ENCODE data around the gene ANO10.

Gene ANO10

DNA sequence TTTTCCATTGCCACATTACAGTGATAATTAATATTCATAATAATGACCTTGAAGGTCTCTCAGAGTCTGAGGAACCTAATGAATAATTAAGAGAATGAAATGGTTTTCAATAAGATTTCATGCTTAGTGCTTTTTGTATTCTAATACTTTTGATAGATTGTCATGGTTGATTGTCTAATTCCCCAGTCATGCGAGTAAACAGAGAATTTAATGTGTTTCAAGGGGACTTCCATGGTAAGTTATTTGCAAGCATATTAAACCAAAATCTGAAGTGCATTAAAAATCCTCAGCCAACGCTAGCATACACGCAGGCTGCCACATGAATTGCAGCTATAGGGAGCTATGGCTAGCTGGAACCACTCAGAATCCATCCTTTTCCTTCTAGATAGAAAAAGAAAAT, 18.9 kb upstream of the ANO10 start:
- Histone ChIP-seq H3K4me3 (no peak overlapping the region), H3K4me1 (peaks cover 22% of the 10 kb centered on the region), H3K9me3 (peaks cover 5% of the 10 kb centered on the region), H3K27me3 (ENCODE audit: low read depth) (no peaks in the 10 kb centered on the region), H3K36me3 (replicated peaks) (no peaks in the 10 kb centered on the region)
- DNase-seq (ENCODE audit: low spot score in 2 of 2): no peak
- in situ Hi-C loops (cut with MboI; ENCODE audit: low sequenced_read_pairs): no loop called here

DNA sequence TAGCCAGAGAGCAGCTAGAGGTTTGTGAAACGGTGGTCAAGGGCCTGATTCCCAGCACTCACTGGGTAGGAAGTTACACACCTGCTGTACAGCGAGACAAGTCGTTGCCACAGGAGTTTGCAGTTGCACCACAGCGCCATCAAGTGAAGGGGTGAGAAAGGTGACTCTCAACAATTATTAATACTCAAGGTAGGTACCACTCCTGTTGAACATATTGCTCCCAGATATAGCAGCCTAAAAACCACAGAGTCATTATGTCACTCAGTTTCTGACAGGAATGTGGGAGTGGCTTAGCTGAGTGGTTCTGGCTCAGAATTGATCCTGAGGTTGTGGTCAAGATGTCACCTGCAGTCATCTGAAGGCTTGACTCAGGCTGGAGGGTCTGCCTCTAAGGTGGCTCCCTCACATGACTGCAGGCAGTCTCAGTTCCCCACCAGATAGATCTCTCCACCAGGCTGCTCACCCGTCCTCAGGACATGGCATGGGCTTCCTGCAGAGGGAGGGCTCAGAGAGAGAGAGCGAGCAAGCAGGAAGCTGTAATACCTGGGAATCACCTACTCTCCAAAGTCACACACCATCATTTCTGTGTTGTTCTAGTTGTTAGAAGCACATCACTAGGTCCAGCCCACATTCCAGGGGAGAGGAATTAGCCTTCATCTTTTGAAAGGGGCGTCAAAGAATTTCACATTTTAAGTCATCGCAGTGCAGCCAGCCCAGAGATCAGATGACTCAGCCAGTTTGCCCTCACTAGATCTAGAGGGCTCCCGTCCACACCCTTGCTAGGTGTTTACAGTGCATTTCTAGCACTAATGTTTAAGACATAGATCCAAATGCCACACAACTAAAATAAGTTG, 17.0 kb upstream of the ANO10 start:
- Histone ChIP-seq H3K4me3 (no peak overlapping the region), H3K27me3 (ENCODE audit: low read depth) (no peaks in the 10 kb centered on the region), H3K4me1 (peaks cover 20% of the 10 kb centered on the region), H3K36me3 (replicated peaks) (no peaks in the 10 kb centered on the region), H3K9me3 (peaks cover 2% of the 10 kb centered on the region)
- in situ Hi-C loops (cut with MboI; ENCODE audit: low sequenced_read_pairs): no loop called here
- DNase-seq (ENCODE audit: low spot score in 2 of 2): peak in 1 of 2 experiments; percentile 43

DNA sequence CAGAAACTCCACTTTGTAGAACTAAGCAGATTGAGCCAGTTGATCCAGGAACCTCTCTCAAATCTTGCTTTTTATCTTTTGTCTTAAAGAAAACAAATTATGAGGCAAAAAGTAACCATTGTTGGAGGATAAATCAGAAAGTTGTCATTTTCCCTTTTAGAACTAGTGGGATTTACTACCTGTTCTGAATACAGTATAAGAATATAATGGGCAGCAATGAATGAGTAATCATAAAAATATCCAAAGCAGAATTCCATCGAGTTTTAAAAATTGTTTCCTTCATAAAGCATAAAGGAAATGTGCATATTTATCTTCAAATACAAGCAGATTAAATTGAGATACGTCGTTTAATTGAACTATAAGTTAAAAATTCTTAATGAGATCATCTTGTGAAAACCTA, 15.9 kb upstream of the ANO10 start:
- H3K4me1 ChIP-seq: peaks cover 15% of the 10 kb centered on the region
- in situ Hi-C loops (cut with MboI; ENCODE audit: low sequenced_read_pairs): no loop called here
- no peak for DNase-seq (ENCODE audit: low spot score in 2 of 2)
- no peaks in the 10 kb centered on the region for H3K9me3 ChIP-seq
- H3K27me3 ChIP-seq (ENCODE audit: low read depth): no peaks in the 10 kb centered on the region
- no peaks in the 10 kb centered on the region for H3K36me3 ChIP-seq (replicated peaks)
- no peak overlapping the region for H3K4me3 ChIP-seq

DNA sequence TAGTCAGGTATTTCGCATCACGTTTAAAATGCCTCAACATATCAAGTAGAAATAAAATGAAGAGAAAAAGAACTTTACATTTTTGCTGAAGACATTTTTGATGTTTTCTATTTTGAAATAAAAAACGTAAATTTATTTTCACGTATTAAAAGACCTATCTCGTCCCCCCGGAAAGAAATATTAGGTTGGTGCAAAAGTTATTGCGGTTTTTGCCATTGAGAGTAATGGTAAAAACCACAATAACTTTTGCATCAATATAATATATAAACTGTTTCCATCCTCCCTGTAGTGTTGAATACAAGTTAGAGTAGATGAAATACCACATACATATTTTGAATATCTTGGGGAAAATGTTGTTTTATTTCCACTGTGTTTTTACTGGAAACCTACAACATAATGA, 11.2 kb upstream of the ANO10 start:
- Histone ChIP-seq H3K4me1 (peaks cover 6% of the 10 kb centered on the region), H3K27me3 (ENCODE audit: low read depth) (no peaks in the 10 kb centered on the region), H3K4me3 (no peak overlapping the region), H3K9me3 (no peaks in the 10 kb centered on the region), H3K36me3 (replicated peaks) (no peaks in the 10 kb centered on the region)
- no peak for DNase-seq (ENCODE audit: low spot score in 2 of 2)
- in situ Hi-C loops (cut with MboI; ENCODE audit: low sequenced_read_pairs): no loop called here

DNA sequence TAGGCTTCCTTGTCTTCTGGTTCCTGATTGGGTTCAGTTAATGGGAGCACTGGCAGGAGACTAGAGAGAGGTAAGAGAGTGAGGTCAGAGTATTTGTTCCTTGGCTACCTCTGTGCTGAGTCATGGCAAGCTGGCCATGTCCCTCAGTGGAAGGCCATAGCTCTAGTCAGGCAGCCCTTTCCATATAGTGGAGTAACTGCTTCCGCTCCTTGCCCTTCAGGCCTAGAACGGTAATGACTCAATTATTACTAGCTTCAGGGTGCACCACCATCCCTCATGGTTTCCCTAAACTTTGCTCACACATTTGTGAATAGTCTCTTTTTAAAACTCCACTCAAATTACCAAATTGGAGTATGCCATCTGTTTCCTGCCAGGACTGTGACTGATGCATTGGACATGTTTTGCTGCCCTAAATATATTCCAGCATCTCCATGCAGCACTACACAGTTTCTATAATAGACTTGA, 10.5 kb upstream of the ANO10 start:
- Histone ChIP-seq H3K27me3 (ENCODE audit: low read depth) (no peaks in the 10 kb centered on the region), H3K36me3 (replicated peaks) (no peaks in the 10 kb centered on the region), H3K9me3 (no peaks in the 10 kb centered on the region), H3K4me1 (no peaks in the 10 kb centered on the region), H3K4me3 (no peak overlapping the region)
- DNase-seq (ENCODE audit: low spot score in 2 of 2): no peak
- in situ Hi-C loops (cut with MboI; ENCODE audit: low sequenced_read_pairs): no loop called here

DNA sequence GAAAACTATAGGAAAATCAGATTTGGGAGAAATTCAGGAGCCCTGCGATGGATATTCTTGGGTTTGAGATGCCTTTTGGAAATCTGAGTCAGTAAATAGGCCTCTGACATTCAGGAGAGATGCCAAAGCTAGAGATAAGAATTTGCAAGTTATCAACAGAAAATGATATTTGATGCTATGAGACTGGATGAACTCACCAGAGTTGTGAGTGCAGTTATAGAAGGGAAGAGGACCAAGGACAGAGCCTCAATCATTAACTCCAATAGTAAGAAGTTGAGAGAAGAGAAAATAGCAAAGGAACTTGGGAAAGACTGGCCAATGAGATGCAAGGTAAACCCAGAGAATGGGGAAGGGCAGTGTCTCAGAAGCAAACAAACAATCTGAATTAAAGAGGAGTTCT, 7.9 kb upstream of the ANO10 start:
- Histone ChIP-seq H3K4me1 (no peaks in the 10 kb centered on the region), H3K27me3 (ENCODE audit: low read depth) (no peaks in the 10 kb centered on the region), H3K9me3 (no peaks in the 10 kb centered on the region), H3K4me3 (no peak overlapping the region), H3K36me3 (replicated peaks) (no peaks in the 10 kb centered on the region)
- in situ Hi-C loops (cut with MboI; ENCODE audit: low sequenced_read_pairs): no loop called here
- DNase-seq (ENCODE audit: low spot score in 2 of 2): no peak

DNA sequence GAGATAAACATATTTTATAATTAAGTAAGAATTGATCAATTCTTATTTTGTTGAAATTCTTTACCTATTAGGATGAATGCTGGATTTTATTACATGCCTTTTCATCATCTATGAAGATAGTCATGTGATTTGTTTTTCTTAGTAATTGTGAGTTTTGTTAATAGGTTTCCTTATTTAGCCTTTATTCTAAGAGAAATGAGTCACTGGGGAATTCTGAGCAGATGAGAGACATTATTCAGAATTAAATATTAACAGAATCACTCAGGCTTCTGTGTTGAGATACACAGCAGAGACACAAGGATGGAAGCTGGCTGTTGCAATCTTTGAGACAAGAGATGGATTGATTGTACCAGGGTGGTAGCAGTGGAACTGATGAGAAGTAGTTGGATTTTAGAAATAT, 7.4 kb upstream of the ANO10 start:
- Histone ChIP-seq H3K4me1 (no peaks in the 10 kb centered on the region), H3K4me3 (no peak overlapping the region), H3K9me3 (no peaks in the 10 kb centered on the region), H3K27me3 (ENCODE audit: low read depth) (no peaks in the 10 kb centered on the region), H3K36me3 (replicated peaks) (no peaks in the 10 kb centered on the region)
- in situ Hi-C loops (cut with MboI; ENCODE audit: low sequenced_read_pairs): no loop called here
- no peak for DNase-seq (ENCODE audit: low spot score in 2 of 2)

- no peaks in the 10 kb centered on the region for H3K27me3 ChIP-seq (ENCODE audit: low read depth)
- no peaks in the 10 kb centered on the region for H3K9me3 ChIP-seq
- in situ Hi-C loops (cut with MboI; ENCODE audit: low sequenced_read_pairs): no loop called here
- H3K36me3 ChIP-seq (replicated peaks): no peaks in the 10 kb centered on the region
- DNase-seq (ENCODE audit: low spot score in 2 of 2): no peak
- peaks cover 5% of the 10 kb centered on the region for H3K4me1 ChIP-seq
- H3K4me3 ChIP-seq: no peak overlapping the region
Measured at GRCh38 chr3:43627360-43627759, 5.5 kb upstream of the ANO10 start.

GRCh38 chr3:43624619-43625305, 3.0 kb upstream of the ANO10 start:
- H3K4me3 ChIP-seq: no peak overlapping the region
- no peaks in the 10 kb centered on the region for H3K9me3 ChIP-seq
- in situ Hi-C loops (cut with MboI; ENCODE audit: low sequenced_read_pairs): no loop called here
- no peaks in the 10 kb centered on the region for H3K36me3 ChIP-seq (replicated peaks)
- no peak for DNase-seq (ENCODE audit: low spot score in 2 of 2)
- H3K4me1 ChIP-seq: peaks cover 5% of the 10 kb centered on the region
- H3K27me3 ChIP-seq (ENCODE audit: low read depth): no peaks in the 10 kb centered on the region

GRCh38 chr3:43620831-43621655, 768 bp downstream of the ANO10 start:
- H3K27me3 ChIP-seq (ENCODE audit: low read depth): no peaks in the 10 kb centered on the region
- H3K36me3 ChIP-seq (replicated peaks): no peaks in the 10 kb centered on the region
- peak overlapping the region; percentile 78 for H3K4me3 ChIP-seq
- peaks cover 18% of the 10 kb centered on the region for H3K4me1 ChIP-seq
- DNase-seq (ENCODE audit: low spot score in 2 of 2): peak; percentile 11 to 42
- in situ Hi-C loops (cut with MboI; ENCODE audit: low sequenced_read_pairs): no loop called here
- H3K9me3 ChIP-seq: no peaks in the 10 kb centered on the region

DNA sequence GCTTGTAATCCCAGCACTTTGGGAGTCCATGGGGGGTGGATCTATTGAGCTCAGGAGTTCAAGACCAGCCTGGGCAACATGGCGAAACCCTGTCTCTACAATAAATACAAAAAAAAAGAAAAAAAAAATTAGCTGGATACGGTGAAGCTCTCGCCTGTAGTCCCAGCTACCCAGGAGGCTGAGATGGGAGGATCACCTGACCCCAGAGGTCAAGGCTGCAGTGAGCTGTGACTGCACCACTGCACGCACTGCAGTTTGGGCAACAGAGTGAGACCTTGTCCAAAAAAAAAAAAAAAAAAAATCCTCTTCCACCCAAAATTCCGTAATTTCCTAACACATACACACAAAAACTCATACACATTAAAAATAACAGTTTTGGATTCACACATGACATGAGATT, 2.2 kb downstream of the ANO10 start:
- Histone ChIP-seq H3K4me1 (peaks cover 18% of the 10 kb centered on the region), H3K36me3 (replicated peaks) (no peaks in the 10 kb centered on the region), H3K27me3 (ENCODE audit: low read depth) (no peaks in the 10 kb centered on the region), H3K4me3 (no peak overlapping the region), H3K9me3 (no peaks in the 10 kb centered on the region)
- in situ Hi-C loops (cut with MboI; ENCODE audit: low sequenced_read_pairs): no loop called here
- no peak for DNase-seq (ENCODE audit: low spot score in 2 of 2)

DNA sequence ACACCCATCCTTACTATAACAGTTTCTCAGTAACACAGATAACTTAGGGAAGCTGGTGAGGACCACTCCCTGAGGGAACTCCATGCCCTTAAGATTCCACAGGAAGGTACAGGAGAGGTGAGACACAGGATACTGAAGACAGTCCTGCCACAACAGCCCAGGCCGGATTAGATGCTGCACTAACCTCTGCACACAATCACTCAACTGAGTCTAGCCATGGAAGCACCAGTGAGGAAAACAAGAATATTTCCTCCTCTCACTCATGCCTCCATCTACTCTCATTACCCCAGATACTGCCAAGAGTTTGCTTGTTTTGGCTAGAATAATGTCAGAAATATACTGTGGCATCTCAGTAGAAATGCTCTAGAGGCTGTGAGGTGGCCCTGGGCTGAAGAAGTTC, 3.7 kb downstream of the ANO10 start:
- in situ Hi-C loops (cut with MboI; ENCODE audit: low sequenced_read_pairs): no loop called here
- Histone ChIP-seq H3K36me3 (replicated peaks) (no peaks in the 10 kb centered on the region), H3K27me3 (ENCODE audit: low read depth) (no peaks in the 10 kb centered on the region), H3K4me3 (no peak overlapping the region), H3K4me1 (peaks cover 18% of the 10 kb centered on the region), H3K9me3 (no peaks in the 10 kb centered on the region)
- no peak for DNase-seq (ENCODE audit: low spot score in 2 of 2)

GRCh38 chr3:43616034-43616433, 5.8 kb downstream of the ANO10 start:
- Histone ChIP-seq H3K27me3 (ENCODE audit: low read depth) (no peaks in the 10 kb centered on the region), H3K9me3 (no peaks in the 10 kb centered on the region), H3K36me3 (replicated peaks) (no peaks in the 10 kb centered on the region), H3K4me1 (peaks cover 13% of the 10 kb centered on the region), H3K4me3 (no peak overlapping the region)
- DNase-seq (ENCODE audit: low spot score in 2 of 2): no peak
- in situ Hi-C loops (cut with MboI; ENCODE audit: low sequenced_read_pairs): no loop called here

GRCh38 chr3:43615133-43615532, 6.7 kb downstream of the ANO10 start:
- in situ Hi-C loops (cut with MboI; ENCODE audit: low sequenced_read_pairs): no loop called here
- H3K36me3 ChIP-seq (replicated peaks): no peaks in the 10 kb centered on the region

More at GRCh38 chr3:43615133-43615532, 6.7 kb downstream of the ANO10 start:
- no peak overlapping the region for H3K4me3 ChIP-seq
- no peaks in the 10 kb centered on the region for H3K27me3 ChIP-seq (ENCODE audit: low read depth)
- H3K9me3 ChIP-seq: no peaks in the 10 kb centered on the region
- peaks cover 13% of the 10 kb centered on the region for H3K4me1 ChIP-seq
- no peak for DNase-seq (ENCODE audit: low spot score in 2 of 2)

All from HAP-1 (cell line).